Measurements from ENCODE around the gene SLC4A5.
A peak's percentile ranks its signal among the peaks of the same experiment; 100 is the strongest.
"Not testable (repeated sequence)": the region's sequence is repeated elsewhere in the genome, so short reads cannot be mapped to it uniquely, and the experiment has no call there.

The SLC4A5 gene

GRCh38 chr2:74364533-74365505 is 21.6 kb upstream of the SLC4A5 start:
- DNase-seq (ENCODE audit: low spot score): peak; percentile 43

- DNase-seq (ENCODE audit: low spot score): no peak
Measured at GRCh38 chr2:74361327-74361726, 18.1 kb upstream of the SLC4A5 start.

- no peak for DNase-seq (ENCODE audit: low spot score)
Measured at GRCh38 chr2:74357627-74358026, 14.4 kb upstream of the SLC4A5 start.

GRCh38 chr2:74349889-74350288 is 6.7 kb upstream of the SLC4A5 start:
- DNase-seq (ENCODE audit: low spot score): no peak

GRCh38 chr2:74347742-74348141 is 4.5 kb upstream of the SLC4A5 start:
- no peak for DNase-seq (ENCODE audit: low spot score)

GRCh38 chr2:74347303-74347702 is 4.1 kb upstream of the SLC4A5 start:
- DNase-seq (ENCODE audit: low spot score): no peak

- DNase-seq (ENCODE audit: low spot score): no peak
Measured at GRCh38 chr2:74345272-74345943, 2.2 kb upstream of the SLC4A5 start.

GRCh38 chr2:74336227-74336626 is 7.0 kb downstream of the SLC4A5 start:
- not testable (repeated sequence) for DNase-seq (ENCODE audit: low spot score)

- peak; percentile 84 for DNase-seq (ENCODE audit: low spot score)
Measured at GRCh38 chr2:74334931-74335333, 8.3 kb downstream of the SLC4A5 start.

GRCh38 chr2:74333896-74334586 is 9.2 kb downstream of the SLC4A5 start:
- DNase-seq (ENCODE audit: low spot score): no peak

GRCh38 chr2:74333175-74333574 is 10.0 kb downstream of the SLC4A5 start:
- DNase-seq (ENCODE audit: low spot score): no peak

- no peak for DNase-seq (ENCODE audit: low spot score)
Measured at GRCh38 chr2:74332550-74333174, 10.6 kb downstream of the SLC4A5 start.

GRCh38 chr2:74328573-74328972 is 14.6 kb downstream of the SLC4A5 start:
- no peak for DNase-seq (ENCODE audit: low spot score)

GRCh38 chr2:74328074-74328473 is 15.1 kb downstream of the SLC4A5 start:
- no peak for DNase-seq (ENCODE audit: low spot score)

- no peak for DNase-seq (ENCODE audit: low spot score)
Measured at GRCh38 chr2:74327627-74328026, 15.6 kb downstream of the SLC4A5 start.

GRCh38 chr2:74327199-74327598 is 16.0 kb downstream of the SLC4A5 start:
- no peak for DNase-seq (ENCODE audit: low spot score)

- no peak for DNase-seq (ENCODE audit: low spot score)
Measured at GRCh38 chr2:74325815-74326214, 17.4 kb downstream of the SLC4A5 start.

- no peak for DNase-seq (ENCODE audit: low spot score)
Measured at GRCh38 chr2:74321737-74322136, 21.5 kb downstream of the SLC4A5 start.

GRCh38 chr2:74317701-74318100 is 25.5 kb downstream of the SLC4A5 start:
- DNase-seq (ENCODE audit: low spot score): peak; percentile 35

- DNase-seq (ENCODE audit: low spot score): no peak
Measured at GRCh38 chr2:74316627-74317295, 26.5 kb downstream of the SLC4A5 start.

GRCh38 chr2:74314107-74314506 is 29.1 kb downstream of the SLC4A5 start:
- DNase-seq (ENCODE audit: low spot score): no peak

GRCh38 chr2:74313497-74313896 is 29.7 kb downstream of the SLC4A5 start:
- DNase-seq (ENCODE audit: low spot score): no peak

All from Ammon's horn (tissue), 1 donor.